OCI-LY7 (cell line): ENCODE measurements around the gene CLSTN2. TPM values are rescaled to one million over a fixed set of nuclear protein-coding genes. Genes with fewer than 3 reads are reported as not detected.

Source experiments
- BruUV-seq: library from RNA; stranded (reverse); fragments of 400-500 nt; replicated peaks from 2 replicates; lab custom pipeline; 2021; lab: Mats Ljungman, UMichigan
- CTCF ChIA-PET: fragments of 300-600 bp; sonication (Branson Sonifier 250); formaldehyde crosslinking; loops from one replicate; lab custom pipeline; 2022; ENCODE audit warnings: antibody characterized with exemption; ENCODE audit not compliant: unreplicated experiment; lab: Charles Lee
- POLR2A ChIA-PET: fragments of 300-600 bp; sonication (Branson Sonifier 250); formaldehyde crosslinking; loops from one replicate; lab custom pipeline; 2022; ENCODE audit warnings: antibody characterized with exemption; lab: Charles Lee
- DNase-seq: peaks from one replicate; pipeline ENCODE4 v3.0.0-alpha.2; 2015; ENCODE audit warnings: low spot score
- H2AFZ ChIP-seq: fragments of 200-600 bp; sonication (generic), shearing (Covaris generic); 2 replicates; pipeline ENCODE4 v1.6.1; 2014; ENCODE audit warnings: mild to moderate bottlenecking, antibody characterized with exemption, low read length, moderate library complexity
- H3K27ac ChIP-seq: fragments of 200-600 bp; sonication (generic); 2 replicates; pipeline ENCODE4 v1.5.1; 2014; ENCODE audit warnings: mixed run types, low read depth, mild to moderate bottlenecking, moderate library complexity, low read length, inconsistent platforms; ENCODE audit not compliant: poor library complexity, severe bottlenecking
- H3K36me3 ChIP-seq: fragments of 200-600 bp; sonication (generic); 2 replicates; pipeline ENCODE4 v1.6.1; 2014; ENCODE audit warnings: mild to moderate bottlenecking, antibody characterized with exemption, low read length, moderate library complexity, mixed read lengths; ENCODE audit not compliant: insufficient read depth
- H3K4me1 ChIP-seq: fragments of 200-600 bp; sonication (generic); 2 replicates; pipeline ENCODE4 v1.5.1; 2014; ENCODE audit warnings: mild to moderate bottlenecking, low read length; ENCODE audit not compliant: insufficient read depth, poor library complexity, severe bottlenecking
- H3K4me2 ChIP-seq: fragments of 200-600 bp; sonication (generic); 2 replicates; pipeline ENCODE4 v1.6.1; 2014; ENCODE audit warnings: mild to moderate bottlenecking, low read length
- H3K4me3 ChIP-seq: fragments of 200-600 bp; sonication (generic); 2 replicates; pipeline ENCODE4 v1.5.1; 2014; ENCODE audit warnings: mild to moderate bottlenecking, low read depth, low read length; ENCODE audit not compliant: poor library complexity, severe bottlenecking
- H3K79me2 ChIP-seq: fragments of 200-600 bp; sonication (generic); 2 replicates; pipeline ENCODE4 v1.6.1; 2016; ENCODE audit warnings: low read depth, mild to moderate bottlenecking, low read length, moderate library complexity, mixed read lengths; ENCODE audit not compliant: insufficient read depth
- H3K9me2 ChIP-seq: fragments of 200-600 bp; sonication (generic); 2 replicates; pipeline ENCODE4 v1.6.1; 2016; ENCODE audit warnings: mild to moderate bottlenecking, low read length, mixed read lengths; ENCODE audit not compliant: insufficient read depth
- H3K9me3 ChIP-seq: fragments of 200-600 bp; sonication (generic); 2 replicates; pipeline ENCODE4 v1.6.1; 2014; ENCODE audit warnings: mild to moderate bottlenecking, mixed run types, low read length, mixed read lengths
- H4K20me1 ChIP-seq: fragments of 200-600 bp; sonication (generic); 2 replicates; pipeline ENCODE4 v1.6.1; 2014; ENCODE audit warnings: mild to moderate bottlenecking, antibody characterized with exemption, low read length, moderate library complexity, mixed read lengths; ENCODE audit not compliant: insufficient read depth
- EZH2phosphoT487 ChIP-seq: fragments of 200-600 bp; sonication (generic); IDR thresholded peaks from 2 replicates; pipeline ENCODE4 v1.6.1; 2018; ENCODE audit warnings: low read depth, borderline replicate concordance, mild to moderate bottlenecking, mixed run types, antibody characterized with exemption, low read length, moderate library complexity, mixed read lengths
- intact Hi-C: fragments of 100-400 bp; cut with micrococcal nuclease; formaldehyde crosslinking; loops from one replicate; pipeline ENCODE4 v1.10.0; 2022; ENCODE audit not compliant: unreplicated experiment
- total RNA-seq, 2 experiments: library from RNA; depleted of rRNA in 1 of 2; stranded (reverse); fragments of >200 nt in 1 of 2; shearing (Covaris generic) in 1 of 2; gene quantifications; 2 replicates each; pipeline ENCODE4 v1.2.3, GENCODE V29; 2014 to 2022
- TF ChIP-seq, protein P1 (sequence below): fragments of 200-600 bp; sonication (generic); conservative IDR thresholded peaks from 2 replicates; pipeline ENCODE4 v1.5.1; 2014; ENCODE audit warnings: mild to moderate bottlenecking, antibody characterized with exemption, low read length, moderate library complexity, mixed read lengths

The CLSTN2 gene
- total RNA-seq, 2 experiments from 2014 or later = not detected

DNA sequence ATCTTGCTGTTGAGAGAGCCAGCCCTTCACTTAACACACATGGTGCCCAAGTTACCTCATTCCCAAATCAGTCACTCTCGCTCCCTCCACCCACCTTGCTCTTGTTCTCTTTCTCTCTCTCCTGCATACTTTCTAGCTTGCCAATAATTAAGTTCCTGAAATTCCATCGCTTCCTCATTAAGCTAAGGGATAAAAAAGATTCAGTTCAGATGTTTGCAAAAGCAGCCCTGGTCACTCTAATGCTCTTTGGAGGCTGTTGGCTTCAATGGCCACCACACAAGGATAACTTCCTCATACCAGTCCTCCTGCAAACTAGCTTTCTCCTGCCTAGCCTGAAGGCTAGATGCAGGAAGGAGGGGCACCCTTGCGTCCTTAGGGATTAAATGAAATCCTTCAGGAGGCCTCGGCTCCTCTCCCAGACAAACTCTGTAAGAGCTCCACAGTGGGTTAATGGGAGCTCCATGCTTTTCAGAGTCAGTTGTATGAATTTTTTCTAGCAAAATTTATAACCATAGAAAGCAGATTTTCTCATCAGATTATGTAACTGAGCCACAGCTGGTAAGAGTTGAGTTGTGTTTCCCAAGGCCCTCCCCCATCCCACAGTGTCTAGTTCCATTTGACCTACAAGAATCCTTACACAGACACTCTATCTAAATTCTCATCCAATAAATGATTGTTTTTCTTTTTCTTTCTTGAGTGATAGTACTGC, 566.2 kb downstream of the CLSTN2 start:
- Histone ChIP-seq H3K4me3 (no peak overlapping the region), H3K9me2 (no peaks in the 10 kb centered on the region), H3K79me2 (no peaks in the 10 kb centered on the region), H2AFZ (no peak overlapping the region), H3K27ac (no peak overlapping the region), H3K36me3 (no peaks in the 10 kb centered on the region), H3K4me1 (no peaks in the 10 kb centered on the region), H3K9me3 (no peaks in the 10 kb centered on the region), H3K4me2 (no peak overlapping the region), H4K20me1 (no peaks in the 10 kb centered on the region)
- CTCF ChIA-PET = no interaction called here
- no TSS peak for BruUV-seq
- TF ChIP-seq, protein P1, sequence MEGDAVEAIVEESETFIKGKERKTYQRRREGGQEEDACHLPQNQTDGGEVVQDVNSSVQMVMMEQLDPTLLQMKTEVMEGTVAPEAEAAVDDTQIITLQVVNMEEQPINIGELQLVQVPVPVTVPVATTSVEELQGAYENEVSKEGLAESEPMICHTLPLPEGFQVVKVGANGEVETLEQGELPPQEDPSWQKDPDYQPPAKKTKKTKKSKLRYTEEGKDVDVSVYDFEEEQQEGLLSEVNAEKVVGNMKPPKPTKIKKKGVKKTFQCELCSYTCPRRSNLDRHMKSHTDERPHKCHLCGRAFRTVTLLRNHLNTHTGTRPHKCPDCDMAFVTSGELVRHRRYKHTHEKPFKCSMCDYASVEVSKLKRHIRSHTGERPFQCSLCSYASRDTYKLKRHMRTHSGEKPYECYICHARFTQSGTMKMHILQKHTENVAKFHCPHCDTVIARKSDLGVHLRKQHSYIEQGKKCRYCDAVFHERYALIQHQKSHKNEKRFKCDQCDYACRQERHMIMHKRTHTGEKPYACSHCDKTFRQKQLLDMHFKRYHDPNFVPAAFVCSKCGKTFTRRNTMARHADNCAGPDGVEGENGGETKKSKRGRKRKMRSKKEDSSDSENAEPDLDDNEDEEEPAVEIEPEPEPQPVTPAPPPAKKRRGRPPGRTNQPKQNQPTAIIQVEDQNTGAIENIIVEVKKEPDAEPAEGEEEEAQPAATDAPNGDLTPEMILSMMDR = no peak
- TF ChIP-seq EZH2phosphoT487 = no peak
- intact Hi-C loops = no loop called here
- no peak for DNase-seq
- POLR2A ChIA-PET = no interaction called here

DNA sequence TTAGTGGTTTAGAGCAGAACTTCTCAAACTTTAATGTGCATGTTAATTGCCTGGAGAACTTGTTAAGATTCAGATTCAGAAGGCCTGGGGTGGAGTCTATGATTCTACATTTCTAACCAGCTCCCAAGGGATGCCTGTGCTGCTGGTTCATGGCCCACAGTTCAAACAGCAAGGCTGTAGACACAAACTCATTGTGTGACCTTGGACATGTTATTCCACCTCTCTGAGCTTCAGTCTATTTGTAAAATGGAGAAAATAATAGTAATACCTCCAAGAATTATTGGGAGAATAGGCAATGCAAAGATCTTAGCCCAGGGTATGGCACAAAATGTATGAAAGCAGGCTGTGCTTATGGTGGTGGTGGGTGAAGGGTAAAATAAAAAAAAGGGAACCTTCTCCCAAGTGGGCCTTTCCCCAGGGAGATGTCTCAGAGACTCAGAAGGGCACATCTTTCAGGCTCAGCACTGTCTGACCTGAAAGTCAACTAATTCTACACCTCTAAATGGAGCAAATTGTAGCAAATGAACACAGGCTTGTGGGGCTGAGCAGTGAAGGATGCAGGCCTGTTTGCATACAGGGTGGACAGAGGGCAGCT, 566.9 kb downstream of the CLSTN2 start:
- H3K4me2 ChIP-seq = no peak overlapping the region
- H3K27ac ChIP-seq = no peak overlapping the region
- H2AFZ ChIP-seq = no peak overlapping the region
- TF ChIP-seq EZH2phosphoT487 = no peak
- TF ChIP-seq, protein P1 = no peak
- H4K20me1 ChIP-seq = no peaks in the 10 kb centered on the region
- no peaks in the 10 kb centered on the region for H3K4me1 ChIP-seq
- BruUV-seq = no TSS peak
- no peaks in the 10 kb centered on the region for H3K36me3 ChIP-seq
- H3K9me2 ChIP-seq = no peaks in the 10 kb centered on the region
- DNase-seq = no peak
- POLR2A ChIA-PET = interaction anchor here (1.0 kb wide), 1 partner anchor 357 kb away, joined by 3 read pairs; no protein-coding TSS in a partner anchor
- CTCF ChIA-PET = no interaction called here
- no peak overlapping the region for H3K4me3 ChIP-seq
- no peaks in the 10 kb centered on the region for H3K9me3 ChIP-seq
- no peaks in the 10 kb centered on the region for H3K79me2 ChIP-seq
- intact Hi-C loops = no loop called here

DNA sequence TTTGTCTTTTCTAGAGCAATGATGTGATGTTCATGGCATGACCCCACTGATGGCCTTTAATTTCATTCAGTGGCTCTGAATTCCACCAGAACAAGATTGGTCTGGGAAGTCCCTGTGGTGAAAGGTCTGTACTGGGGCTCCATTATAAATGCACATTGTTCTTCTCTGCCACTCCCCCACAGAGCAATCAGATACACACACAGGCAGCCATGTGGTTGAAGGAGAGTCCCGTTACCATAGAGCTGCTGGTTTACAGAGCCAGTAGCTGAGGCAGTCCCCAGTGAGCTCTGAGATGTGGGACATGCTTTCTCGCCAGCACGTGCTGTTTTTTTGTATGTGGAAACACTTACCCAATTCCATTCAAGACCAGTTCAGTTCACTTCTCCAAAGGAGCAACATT, 570.2 kb downstream of the CLSTN2 start:
- no peaks in the 10 kb centered on the region for H3K9me2 ChIP-seq
- H3K4me2 ChIP-seq = no peak overlapping the region
- no peaks in the 10 kb centered on the region for H3K79me2 ChIP-seq
- no peaks in the 10 kb centered on the region for H3K36me3 ChIP-seq
- H3K4me1 ChIP-seq = no peaks in the 10 kb centered on the region
- CTCF ChIA-PET = no interaction called here
- POLR2A ChIA-PET = no interaction called here
- DNase-seq = no peak
- H4K20me1 ChIP-seq = no peaks in the 10 kb centered on the region
- H3K9me3 ChIP-seq = no peaks in the 10 kb centered on the region
- BruUV-seq = no TSS peak
- H3K27ac ChIP-seq = no peak overlapping the region
- TF ChIP-seq EZH2phosphoT487 = no peak
- TF ChIP-seq, protein P1 = no peak
- intact Hi-C loops = no loop called here
- no peak overlapping the region for H2AFZ ChIP-seq
- H3K4me3 ChIP-seq = no peak overlapping the region
